ENCODE measurements around the gene SULT2A1.

Gene SULT2A1

GRCh38 chr19:47848425-47848822 lies 37.7 kb downstream of the SULT2A1 start:
- Histone ChIP-seq H3F3A (ENCODE audit: low read depth) (no peaks in the 10 kb centered on the region), H3K9me3 (ENCODE audit: insufficient read depth, low read depth, low read length) (no peaks in the 10 kb centered on the region), H3K9me2 (replicated peaks; ENCODE audit: low read depth, low read length) (no peaks in the 10 kb centered on the region), H2AFZ (ENCODE audit: low read length) (no peak overlapping the region), H3K4me1 (ENCODE audit: insufficient read depth, low read length, poor library complexity, severe bottlenecking) (no peaks in the 10 kb centered on the region), H3K9ac (ENCODE audit: low read depth, low read length, poor library complexity, severe bottlenecking) (no peak overlapping the region), H3K36me3 (ENCODE audit: insufficient read depth, low read length) (no peaks in the 10 kb centered on the region), H3K4me3 (ENCODE audit: low read length, poor library complexity, severe bottlenecking) (no peak overlapping the region), H3K4me2 (ENCODE audit: low read depth, low read length, poor library complexity, severe bottlenecking) (no peak overlapping the region), H3K27me3 (ENCODE audit: insufficient read depth, low read length, poor library complexity, severe bottlenecking) (no peaks in the 10 kb centered on the region), H4K20me1 (ENCODE audit: insufficient read depth, low read length, poor library complexity, severe bottlenecking) (no peaks in the 10 kb centered on the region), H3K79me2 (ENCODE audit: insufficient read depth, low read length) (no peaks in the 10 kb centered on the region)
- TF ChIP-seq CTCF (conservative IDR thresholded peaks at IDR 0.05; ENCODE audit: low read length): no peak
- no peak for TF ChIP-seq EZH2phosphoT487 (IDR thresholded peaks at IDR 0.05; ENCODE audit: borderline replicate concordance)

- Histone ChIP-seq H2AFZ (ENCODE audit: low read length) (no peak overlapping the region), H3K4me1 (ENCODE audit: insufficient read depth, low read length, poor library complexity, severe bottlenecking) (no peaks in the 10 kb centered on the region), H4K20me1 (ENCODE audit: insufficient read depth, low read length, poor library complexity, severe bottlenecking) (no peaks in the 10 kb centered on the region), H3K4me2 (ENCODE audit: low read depth, low read length, poor library complexity, severe bottlenecking) (no peak overlapping the region), H3K79me2 (ENCODE audit: insufficient read depth, low read length) (no peaks in the 10 kb centered on the region), H3K27me3 (ENCODE audit: insufficient read depth, low read length, poor library complexity, severe bottlenecking) (no peaks in the 10 kb centered on the region), H3K9me2 (replicated peaks; ENCODE audit: low read depth, low read length) (no peaks in the 10 kb centered on the region), H3F3A (ENCODE audit: low read depth) (no peaks in the 10 kb centered on the region), H3K9me3 (ENCODE audit: insufficient read depth, low read depth, low read length) (no peaks in the 10 kb centered on the region), H3K9ac (ENCODE audit: low read depth, low read length, poor library complexity, severe bottlenecking) (no peak overlapping the region), H3K4me3 (ENCODE audit: low read length, poor library complexity, severe bottlenecking) (no peak overlapping the region), H3K36me3 (ENCODE audit: insufficient read depth, low read length) (no peaks in the 10 kb centered on the region)
- no peak for TF ChIP-seq CTCF (conservative IDR thresholded peaks at IDR 0.05; ENCODE audit: low read length)
- no peak for TF ChIP-seq EZH2phosphoT487 (IDR thresholded peaks at IDR 0.05; ENCODE audit: borderline replicate concordance)
Measured at GRCh38 chr19:47842941-47843340, 43.2 kb downstream of the SULT2A1 start.

GRCh38 chr19:47839913-47840312 lies 46.2 kb downstream of the SULT2A1 start:
- no peaks in the 10 kb centered on the region for H3K9me3 ChIP-seq (ENCODE audit: insufficient read depth, low read depth, low read length)
- H3F3A ChIP-seq (ENCODE audit: low read depth): no peaks in the 10 kb centered on the region
- no peaks in the 10 kb centered on the region for H3K79me2 ChIP-seq (ENCODE audit: insufficient read depth, low read length)
- H3K4me1 ChIP-seq (ENCODE audit: insufficient read depth, low read length, poor library complexity, severe bottlenecking): no peaks in the 10 kb centered on the region
- H3K4me3 ChIP-seq (ENCODE audit: low read length, poor library complexity, severe bottlenecking): no peak overlapping the region
- no peak overlapping the region for H3K4me2 ChIP-seq (ENCODE audit: low read depth, low read length, poor library complexity, severe bottlenecking)
- TF ChIP-seq EZH2phosphoT487 (IDR thresholded peaks at IDR 0.05; ENCODE audit: borderline replicate concordance) (no peak), CTCF (conservative IDR thresholded peaks at IDR 0.05; ENCODE audit: low read length) (no peak)
- no peaks in the 10 kb centered on the region for H3K9me2 ChIP-seq (replicated peaks; ENCODE audit: low read depth, low read length)
- no peak overlapping the region for H3K9ac ChIP-seq (ENCODE audit: low read depth, low read length, poor library complexity, severe bottlenecking)
- no peaks in the 10 kb centered on the region for H3K27me3 ChIP-seq (ENCODE audit: insufficient read depth, low read length, poor library complexity, severe bottlenecking)
- no peaks in the 10 kb centered on the region for H3K36me3 ChIP-seq (ENCODE audit: insufficient read depth, low read length)
- H4K20me1 ChIP-seq (ENCODE audit: insufficient read depth, low read length, poor library complexity, severe bottlenecking): no peaks in the 10 kb centered on the region
- H2AFZ ChIP-seq (ENCODE audit: low read length): no peak overlapping the region
